ENCODE measurements around the gene EPPIN. TPM values are rescaled to one million over a fixed set of nuclear protein-coding genes. Genes with fewer than 3 reads are reported as not detected.

EPPIN gene
- total RNA-seq, 1 donor from 2014 or later = not detected

DNA sequence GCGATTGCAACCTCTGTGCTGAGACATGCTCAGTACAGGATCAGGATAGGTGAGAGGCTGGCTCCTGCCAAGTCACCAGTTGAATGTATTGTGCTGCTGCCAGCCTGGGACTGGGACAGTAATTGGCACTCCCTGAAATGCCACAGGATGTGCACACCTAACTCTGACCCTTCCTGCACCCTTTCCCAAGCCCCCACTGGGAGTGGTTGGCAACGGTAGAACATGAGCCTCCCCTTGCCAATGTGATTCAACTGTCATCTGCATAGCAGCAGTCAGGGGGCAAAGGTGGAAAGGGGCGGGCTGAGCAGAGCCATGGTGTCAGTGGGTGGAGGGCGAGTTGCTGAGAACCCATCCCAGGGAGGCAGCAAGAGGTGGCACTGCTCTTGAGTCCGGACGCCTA is 47.2 kb downstream of the EPPIN start:
- TF ChIP-seq, protein P1, sequence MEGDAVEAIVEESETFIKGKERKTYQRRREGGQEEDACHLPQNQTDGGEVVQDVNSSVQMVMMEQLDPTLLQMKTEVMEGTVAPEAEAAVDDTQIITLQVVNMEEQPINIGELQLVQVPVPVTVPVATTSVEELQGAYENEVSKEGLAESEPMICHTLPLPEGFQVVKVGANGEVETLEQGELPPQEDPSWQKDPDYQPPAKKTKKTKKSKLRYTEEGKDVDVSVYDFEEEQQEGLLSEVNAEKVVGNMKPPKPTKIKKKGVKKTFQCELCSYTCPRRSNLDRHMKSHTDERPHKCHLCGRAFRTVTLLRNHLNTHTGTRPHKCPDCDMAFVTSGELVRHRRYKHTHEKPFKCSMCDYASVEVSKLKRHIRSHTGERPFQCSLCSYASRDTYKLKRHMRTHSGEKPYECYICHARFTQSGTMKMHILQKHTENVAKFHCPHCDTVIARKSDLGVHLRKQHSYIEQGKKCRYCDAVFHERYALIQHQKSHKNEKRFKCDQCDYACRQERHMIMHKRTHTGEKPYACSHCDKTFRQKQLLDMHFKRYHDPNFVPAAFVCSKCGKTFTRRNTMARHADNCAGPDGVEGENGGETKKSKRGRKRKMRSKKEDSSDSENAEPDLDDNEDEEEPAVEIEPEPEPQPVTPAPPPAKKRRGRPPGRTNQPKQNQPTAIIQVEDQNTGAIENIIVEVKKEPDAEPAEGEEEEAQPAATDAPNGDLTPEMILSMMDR (IDR thresholded peaks at IDR 0.05) = no peak
- H3K4me1 Mint-ChIP-seq (ENCODE audit: low read depth) = no peaks in the 10 kb centered on the region
- no peak overlapping the region for H3K27ac Mint-ChIP-seq (ENCODE audit: unreplicated experiment)

DNA sequence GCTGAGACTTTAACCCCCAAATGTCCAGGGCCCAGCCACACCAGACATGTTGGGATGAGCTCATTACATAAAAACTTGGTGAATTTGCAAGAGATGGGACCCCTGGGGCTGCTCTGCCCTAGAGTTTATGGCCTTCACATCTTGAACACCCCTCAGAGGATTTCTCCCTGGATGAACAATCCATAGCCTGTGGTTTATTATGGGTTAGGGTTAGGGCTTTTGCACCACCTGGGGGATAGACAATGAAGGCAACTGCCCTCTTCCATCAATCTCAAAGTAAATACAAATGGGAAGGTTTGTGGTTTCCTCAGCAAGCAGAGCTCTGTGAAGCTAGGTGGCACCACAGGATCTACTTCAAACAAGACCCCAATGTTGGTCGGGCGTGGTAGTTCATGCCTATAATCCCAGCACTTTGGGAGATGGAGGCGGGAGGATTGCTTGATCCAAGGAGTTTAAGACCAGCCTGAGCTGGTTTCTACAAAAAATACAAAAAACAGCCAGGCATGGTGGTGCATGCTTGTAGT is 49.2 kb downstream of the EPPIN start:
- TF ChIP-seq, protein P1 (IDR thresholded peaks at IDR 0.05) = no peak
- H3K36me3 Mint-ChIP-seq (ENCODE audit: low read depth) = no peaks in the 10 kb centered on the region
- H3K4me3 Mint-ChIP-seq (ENCODE audit: unreplicated experiment) = no peak overlapping the region
- peaks cover 21% of the 10 kb centered on the region for H3K27me3 Mint-ChIP-seq (ENCODE audit: low read depth)
- H3K4me1 Mint-ChIP-seq (ENCODE audit: low read depth) = no peaks in the 10 kb centered on the region
- H3K9me3 Mint-ChIP-seq (ENCODE audit: low read depth) = no peaks in the 10 kb centered on the region
- DNase-seq (ENCODE audit: low spot score) = no peak
- no peak overlapping the region for H3K27ac Mint-ChIP-seq (ENCODE audit: unreplicated experiment)

More for the DNA sequence above, 47.2 kb downstream of the EPPIN start:
- DNase-seq (ENCODE audit: low spot score) = no peak
- no peak overlapping the region for H3K4me3 Mint-ChIP-seq (ENCODE audit: unreplicated experiment)
- H3K36me3 Mint-ChIP-seq (ENCODE audit: low read depth) = no peaks in the 10 kb centered on the region
- no peaks in the 10 kb centered on the region for H3K9me3 Mint-ChIP-seq (ENCODE audit: low read depth)
- H3K27me3 Mint-ChIP-seq (ENCODE audit: low read depth) = peaks cover 24% of the 10 kb centered on the region

DNA sequence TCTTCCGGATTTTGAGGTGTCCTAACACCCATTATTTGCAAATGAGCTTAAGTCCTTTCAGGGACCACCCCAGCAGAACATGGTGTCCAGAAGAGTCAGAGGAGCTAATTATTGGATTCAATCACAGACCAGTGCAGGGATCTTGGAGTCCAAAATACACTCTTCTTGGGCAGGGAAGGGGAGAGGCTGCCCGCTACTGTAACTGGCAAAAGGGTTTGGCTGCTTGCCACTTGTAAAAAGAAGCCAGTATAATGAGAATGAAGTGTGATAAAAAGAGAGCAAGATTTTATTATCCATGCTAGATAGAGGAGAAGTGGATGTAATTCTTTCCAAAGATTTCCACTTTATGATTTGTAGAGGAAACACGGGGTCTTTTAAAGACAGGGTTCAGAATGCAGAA is 51.0 kb downstream of the EPPIN start:
- peaks cover 12% of the 10 kb centered on the region for H3K27me3 Mint-ChIP-seq (ENCODE audit: low read depth)
- H3K4me3 Mint-ChIP-seq (ENCODE audit: unreplicated experiment) = no peak overlapping the region
- TF ChIP-seq, protein P1 (IDR thresholded peaks at IDR 0.05) = no peak
- H3K36me3 Mint-ChIP-seq (ENCODE audit: low read depth) = no peaks in the 10 kb centered on the region
- no peaks in the 10 kb centered on the region for H3K4me1 Mint-ChIP-seq (ENCODE audit: low read depth)
- no peak overlapping the region for H3K27ac Mint-ChIP-seq (ENCODE audit: unreplicated experiment)
- no peaks in the 10 kb centered on the region for H3K9me3 Mint-ChIP-seq (ENCODE audit: low read depth)
- no peak for DNase-seq (ENCODE audit: low spot score)

DNA sequence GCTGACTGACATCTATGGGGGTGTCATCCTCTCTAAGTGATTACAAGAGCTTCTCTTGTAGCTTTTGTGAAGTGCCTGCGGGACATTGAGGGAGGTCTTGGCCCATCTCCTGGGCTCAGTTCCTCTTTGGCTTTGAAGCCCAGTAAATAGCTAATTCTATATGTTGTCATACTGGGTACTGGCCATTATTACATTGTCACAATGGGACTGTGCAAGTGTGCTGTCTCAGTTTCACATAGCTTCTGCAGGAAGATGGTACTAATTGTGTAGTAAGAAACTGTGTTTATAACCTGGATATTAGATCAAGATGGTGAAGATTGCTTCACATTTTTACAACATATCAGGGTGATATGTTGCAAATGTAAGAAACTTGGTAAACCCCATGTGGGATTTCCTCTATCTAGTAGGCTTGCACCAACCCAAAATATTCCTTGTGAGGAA is 51.7 kb downstream of the EPPIN start:
- Mint-ChIP-seq H3K27me3 (ENCODE audit: low read depth) (peaks cover 12% of the 10 kb centered on the region), H3K27ac (ENCODE audit: unreplicated experiment) (no peak overlapping the region), H3K36me3 (ENCODE audit: low read depth) (no peaks in the 10 kb centered on the region), H3K4me3 (ENCODE audit: unreplicated experiment) (no peak overlapping the region), H3K9me3 (ENCODE audit: low read depth) (no peaks in the 10 kb centered on the region), H3K4me1 (ENCODE audit: low read depth) (no peaks in the 10 kb centered on the region)
- DNase-seq (ENCODE audit: low spot score) = no peak
- TF ChIP-seq, protein P1 (IDR thresholded peaks at IDR 0.05) = no peak

Other genes starting within 250 kb of the EPPIN start
- not detected in 3 replicates for gene RBPJL, start 240.6 kb downstream of the EPPIN start, total RNA-seq
- gene MATN4, start 239.1 kb downstream of the EPPIN start, total RNA-seq = 0.10 to 0.26 TPM in 2 of 3 replicates, not detected in the other
- gene SDC4, start 199.0 kb downstream of the EPPIN start, total RNA-seq = 17.1 to 21.4 TPM (median 21.2 TPM) in 3 replicates
- 18.1 to 18.8 TPM (median 18.3 TPM) in 3 replicates for gene SYS1, start 184.2 kb downstream of the EPPIN start, total RNA-seq
- not detected in 3 replicates for gene TP53TG5, start 169.1 kb downstream of the EPPIN start, total RNA-seq
- 11.3 to 47.0 TPM (median 46.6 TPM) in 3 replicates for gene DBNDD2, start 139.1 kb downstream of the EPPIN start, total RNA-seq
- 100.0 to 116 TPM (median 105 TPM) in 3 replicates for gene PIGT, start 131.3 kb downstream of the EPPIN start, total RNA-seq
- gene WFDC2, start 77.6 kb downstream of the EPPIN start, total RNA-seq = not detected in 3 replicates
- not detected in 3 replicates for gene SPINT3, start 31.8 kb downstream of the EPPIN start, total RNA-seq
- gene WFDC6, start 7.9 kb downstream of the EPPIN start, total RNA-seq = not detected in 3 replicates
- gene WFDC8, start 31.9 kb upstream of the EPPIN start, total RNA-seq = not detected in 3 replicates
- gene WFDC10A, start 82.3 kb upstream of the EPPIN start, total RNA-seq = not detected in 3 replicates
- not detected in 3 replicates for gene WFDC9, start 83.9 kb upstream of the EPPIN start, total RNA-seq
- not detected in 3 replicates for gene WFDC11, start 122.8 kb upstream of the EPPIN start, total RNA-seq
- not detected in 3 replicates for gene WFDC13, start 154.6 kb upstream of the EPPIN start, total RNA-seq
- gene WFDC10B, start 157.6 kb upstream of the EPPIN start, total RNA-seq = not detected in 3 replicates
- gene SPINT4, start 174.9 kb upstream of the EPPIN start, total RNA-seq = not detected in 3 replicates
- gene WFDC3, start 244.5 kb upstream of the EPPIN start, total RNA-seq = 0.70 to 1.4 TPM in 2 of 3 replicates, not detected in the other
- 22.1 to 22.9 TPM (median 22.5 TPM) in 3 replicates for gene DNTTIP1, start 244.6 kb upstream of the EPPIN start, total RNA-seq

Data from chondrocyte (in vitro differentiated cells).